Ishikawa (cell line): Measurements from ENCODE around the gene FOXF1.

Experiments used
- CEBPB ChIP-seq: IDR thresholded peaks from 2 replicates; pipeline ENCODE4 v1.6.1; 2012
- CREB1 ChIP-seq: IDR thresholded peaks from 2 replicates; pipeline ENCODE4 v1.6.1; 2012; ENCODE audit warnings: low read depth
- EGR1 ChIP-seq: IDR thresholded peaks from 2 replicates; pipeline ENCODE4 v1.6.1; 2012
- EP300 ChIP-seq: IDR thresholded peaks from 2 replicates; pipeline ENCODE4 v1.6.1; 2012; ENCODE audit warnings: borderline replicate concordance
- RAD21 ChIP-seq: IDR thresholded peaks from 2 replicates; pipeline ENCODE4 v1.6.1; 2012; ENCODE audit warnings: low read depth
- TAF1 ChIP-seq: IDR thresholded peaks from 2 replicates; pipeline ENCODE4 v1.6.1; 2012; ENCODE audit warnings: low read depth, mild to moderate bottlenecking
- USF1 ChIP-seq: IDR thresholded peaks from 2 replicates; pipeline ENCODE4 v1.6.1; 2012
- YY1 ChIP-seq: IDR thresholded peaks from 2 replicates; pipeline ENCODE4 v1.6.1; 2012; ENCODE audit warnings: low read depth
- TF ChIP-seq, protein P1 (sequence below): IDR thresholded peaks from 2 replicates; pipeline ENCODE4 v1.6.1; 2012; ENCODE audit warnings: low read depth, mild to moderate bottlenecking

GRCh38 chr16:86550281-86550680 lies 40.0 kb downstream of the FOXF1 start:
- TF ChIP-seq, protein P1, sequence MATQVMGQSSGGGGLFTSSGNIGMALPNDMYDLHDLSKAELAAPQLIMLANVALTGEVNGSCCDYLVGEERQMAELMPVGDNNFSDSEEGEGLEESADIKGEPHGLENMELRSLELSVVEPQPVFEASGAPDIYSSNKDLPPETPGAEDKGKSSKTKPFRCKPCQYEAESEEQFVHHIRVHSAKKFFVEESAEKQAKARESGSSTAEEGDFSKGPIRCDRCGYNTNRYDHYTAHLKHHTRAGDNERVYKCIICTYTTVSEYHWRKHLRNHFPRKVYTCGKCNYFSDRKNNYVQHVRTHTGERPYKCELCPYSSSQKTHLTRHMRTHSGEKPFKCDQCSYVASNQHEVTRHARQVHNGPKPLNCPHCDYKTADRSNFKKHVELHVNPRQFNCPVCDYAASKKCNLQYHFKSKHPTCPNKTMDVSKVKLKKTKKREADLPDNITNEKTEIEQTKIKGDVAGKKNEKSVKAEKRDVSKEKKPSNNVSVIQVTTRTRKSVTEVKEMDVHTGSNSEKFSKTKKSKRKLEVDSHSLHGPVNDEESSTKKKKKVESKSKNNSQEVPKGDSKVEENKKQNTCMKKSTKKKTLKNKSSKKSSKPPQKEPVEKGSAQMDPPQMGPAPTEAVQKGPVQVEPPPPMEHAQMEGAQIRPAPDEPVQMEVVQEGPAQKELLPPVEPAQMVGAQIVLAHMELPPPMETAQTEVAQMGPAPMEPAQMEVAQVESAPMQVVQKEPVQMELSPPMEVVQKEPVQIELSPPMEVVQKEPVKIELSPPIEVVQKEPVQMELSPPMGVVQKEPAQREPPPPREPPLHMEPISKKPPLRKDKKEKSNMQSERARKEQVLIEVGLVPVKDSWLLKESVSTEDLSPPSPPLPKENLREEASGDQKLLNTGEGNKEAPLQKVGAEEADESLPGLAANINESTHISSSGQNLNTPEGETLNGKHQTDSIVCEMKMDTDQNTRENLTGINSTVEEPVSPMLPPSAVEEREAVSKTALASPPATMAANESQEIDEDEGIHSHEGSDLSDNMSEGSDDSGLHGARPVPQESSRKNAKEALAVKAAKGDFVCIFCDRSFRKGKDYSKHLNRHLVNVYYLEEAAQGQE, result no peak
- TF ChIP-seq TAF1, result no peak
- TF ChIP-seq CEBPB, result no peak
- TF ChIP-seq EGR1, result no peak
- no peak for TF ChIP-seq YY1
- no peak for TF ChIP-seq CREB1
- no peak for TF ChIP-seq EP300
- TF ChIP-seq RAD21, result no peak
- no peak for TF ChIP-seq USF1
